ENCODE data around the gene TMEM232. TPM values are rescaled to one million over a fixed set of nuclear protein-coding genes. Genes with fewer than 3 reads are reported as not detected.

Gene TMEM232
- total and polyA plus RNA-seq, 2 of the 4 experiments (the other 2 are of a cell fraction), result 0.17 to 0.36 TPM

- Histone ChIP-seq H4K91ac (ENCODE audit: insufficient read depth, low read depth, low read length) (no peak overlapping the region), H2BK5ac (ENCODE audit: low read depth, low read length, poor library complexity, severe bottlenecking) (no peak overlapping the region), H3K56ac (ENCODE audit: extremely low read depth, insufficient read depth, low read length) (no peak overlapping the region), H2BK120ac (ENCODE audit: low read depth, low read length) (no peak overlapping the region), H4K20me1 (ENCODE audit: insufficient read depth, low read length) (peaks cover 3% of the 10 kb centered on the region; the same call in 1 of the 2 replicates), H3K4me2 (ENCODE audit: low read depth, low read length) (no peak overlapping the region), H2AFZ (replicated peaks; ENCODE audit: low read length, poor library complexity) (no peak overlapping the region), H3K79me1 (ENCODE audit: low read depth in 1 of 2, low read length in 2 of 2) (peaks cover 6 to 14% of the 10 kb centered on the region in 2 experiments), H2BK15ac (ENCODE audit: low read depth, low read length) (no peak overlapping the region), H3K23ac (ENCODE audit: low read depth, low read length) (no peak overlapping the region), H3K36me3 (ENCODE audit: control insufficient read depth, insufficient read depth, low read length) (peaks cover 6% of the 10 kb centered on the region), H3K9me3 (ENCODE audit: control insufficient read depth, insufficient read depth, low read length) (no peaks in the 10 kb centered on the region), H3K9ac (ENCODE audit: low read depth, low read length) (no peak overlapping the region), H3K9me1 (ENCODE audit: insufficient read depth, low read length) (0 out of 2 replicates have a peak, but pooled peaks cover 4% of the 10 kb centered on the region), H4K8ac (ENCODE audit: low read depth in 2 of 2, low read length in 2 of 2) (no peak overlapping the region; a peak in 1 of 4 replicates), H2AK9ac (replicated peaks; ENCODE audit: low read depth, low read length, poor library complexity) (no peak overlapping the region), H3K18ac (ENCODE audit: low read depth, low read length) (no peak overlapping the region), H3K27ac (ENCODE audit: insufficient read depth, low read length) (no peak overlapping the region), H3K14ac (replicated peaks; ENCODE audit: low read depth, low read length) (no peak overlapping the region), H2AK5ac (ENCODE audit: low read depth, low read length) (no peak overlapping the region), H4K5ac (ENCODE audit: low read depth, low read length) (no peak overlapping the region), H2BK20ac (ENCODE audit: low read depth, low read length) (no peak overlapping the region), H3K4ac (ENCODE audit: low read depth, low read length) (no peak overlapping the region), H3K27me3 (ENCODE audit: control insufficient read depth, insufficient read depth, low read length) (no peaks in the 10 kb centered on the region), H3K4me3 (ENCODE audit: insufficient read depth, low read depth, low read length) (no peak overlapping the region), H3K4me1 (ENCODE audit: control insufficient read depth, insufficient read depth, low read length) (no peaks in the 10 kb centered on the region)
- CTCF ChIA-PET, result interaction anchor here (0.6 kb wide), 1 partner anchor 315 kb away, joined by 3 read pairs; no protein-coding TSS in a partner anchor
- intact Hi-C loops (cut with micrococcal nuclease) (loop anchor here (10.0 kb wide), 1 partner anchor 761 kb away; the partner anchor contains the start of gene STARD4), dilution Hi-C loops (cut with HindIII; ENCODE audit: low sequenced_read_pairs, unreplicated experiment) (no loop called here), in situ Hi-C loops (cut with MboI; ENCODE audit: low sequenced_read_pairs) (loop anchor here (10.0 to 25.0 kb wide), 3 partner anchors 341 to 1408 kb away; partner anchors contain the start of gene WDR36)
- DNase-seq, result no peak
- no TSS peak for BruUV-seq (replicated peaks)
- no peak for TF ChIP-seq MAZ (IDR thresholded peaks at IDR 0.05; ENCODE audit: borderline replicate concordance, low read depth, low read length)
- no peak for TF ChIP-seq FOS (IDR thresholded peaks at IDR 0.05; ENCODE audit: low read depth, low read length)
- ATAC-seq (ENCODE audit: low read depth), result no peak
- POLR2A ChIA-PET (ENCODE audit: unreplicated experiment), result no interaction called here
Measured at GRCh38 chr5:110754181-110754580, 27.7 kb upstream of the TMEM232 start.
